Skeletal muscle cell (primary cell): ENCODE measurements around the gene NR1D2.
"Not testable (repeated sequence)": the region's sequence is repeated elsewhere in the genome, so short reads cannot be mapped to it uniquely, and the experiment has no call there.

Experiments
- DNase-seq: peaks from one replicate; pipeline ENCODE4 v3.0.0-alpha.2; 2010; ENCODE audit warnings: low read depth
- H3K4me3 ChIP-seq: 2 replicates; pipeline ENCODE4 v1.5.1; 2011; ENCODE audit warnings: low read depth, mild to moderate bottlenecking, control low read depth, low read length, moderate library complexity

NR1D2 gene

DNA sequence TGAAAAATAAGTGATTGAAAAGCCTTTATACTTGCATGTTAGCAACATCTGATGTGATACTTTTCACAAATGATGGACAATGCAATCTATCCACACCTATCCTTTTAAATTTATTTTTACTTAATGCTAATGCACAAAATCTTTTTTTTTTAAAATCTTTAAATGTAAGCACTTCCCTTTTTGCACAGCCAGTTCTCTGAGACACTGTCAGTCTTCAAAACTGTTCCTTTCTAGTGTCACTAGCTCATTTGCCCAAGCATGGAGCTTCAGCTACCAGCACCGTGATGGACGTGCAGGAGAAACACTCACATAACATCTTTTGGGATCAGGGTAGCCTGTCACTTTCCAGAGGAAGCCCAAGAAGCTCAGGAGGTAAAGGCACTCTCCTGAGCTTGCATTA lies 50.1 kb downstream of the NR1D2 start:
- no peak overlapping the region for H3K4me3 ChIP-seq
- DNase-seq, result no peak

DNA sequence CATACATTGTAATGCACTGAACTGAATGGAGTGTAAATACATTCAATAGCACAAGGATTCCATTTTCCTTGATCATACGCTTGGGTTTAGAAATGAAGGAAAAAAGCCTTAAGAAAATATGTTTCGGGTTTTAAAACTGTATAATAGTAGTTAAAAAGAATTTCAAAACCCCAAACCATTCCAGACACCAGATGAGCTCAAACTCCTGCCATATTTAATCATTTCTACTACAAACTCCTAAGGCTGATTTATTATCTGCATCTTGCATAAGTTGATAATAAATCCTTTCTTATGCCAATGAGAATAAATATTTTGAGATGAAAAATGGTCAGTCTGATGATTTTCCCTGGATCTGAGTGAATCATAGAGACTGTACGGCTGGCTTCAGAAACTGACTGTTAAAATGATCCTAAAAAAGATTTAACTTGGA lies 51.0 kb downstream of the NR1D2 start:
- no peak overlapping the region for H3K4me3 ChIP-seq
- DNase-seq, result no peak

DNA sequence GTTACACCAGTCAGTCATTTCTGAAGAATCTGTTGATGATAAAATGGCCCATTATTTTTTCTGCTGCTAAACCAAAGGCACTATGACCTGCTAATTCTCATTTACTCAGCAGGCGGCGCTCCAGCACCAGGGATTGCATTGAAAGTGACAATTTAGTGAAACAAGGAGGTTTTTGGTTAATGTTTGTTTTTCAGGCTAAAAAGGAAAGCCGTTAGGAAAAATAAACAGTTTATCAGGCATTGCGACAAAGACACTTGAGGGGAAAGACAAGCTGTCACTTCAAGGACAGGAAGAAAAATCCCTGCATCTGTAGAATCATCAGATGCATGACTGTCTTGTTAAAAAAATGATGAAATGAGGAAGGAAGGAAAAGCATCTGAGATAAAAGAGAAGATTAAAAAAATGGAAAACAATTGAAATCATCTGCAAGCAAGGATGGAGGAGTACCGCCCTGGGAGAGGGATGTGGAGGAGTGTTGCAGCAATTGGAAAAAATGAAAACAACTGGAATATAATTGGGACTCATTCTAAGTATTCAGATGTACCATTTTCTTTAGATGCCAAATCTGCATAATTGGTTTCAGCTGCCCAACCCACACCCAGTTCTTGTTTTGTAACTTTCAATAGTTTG lies 54.0 kb downstream of the NR1D2 start:
- H3K4me3 ChIP-seq, result no peak overlapping the region
- no peak for DNase-seq

DNA sequence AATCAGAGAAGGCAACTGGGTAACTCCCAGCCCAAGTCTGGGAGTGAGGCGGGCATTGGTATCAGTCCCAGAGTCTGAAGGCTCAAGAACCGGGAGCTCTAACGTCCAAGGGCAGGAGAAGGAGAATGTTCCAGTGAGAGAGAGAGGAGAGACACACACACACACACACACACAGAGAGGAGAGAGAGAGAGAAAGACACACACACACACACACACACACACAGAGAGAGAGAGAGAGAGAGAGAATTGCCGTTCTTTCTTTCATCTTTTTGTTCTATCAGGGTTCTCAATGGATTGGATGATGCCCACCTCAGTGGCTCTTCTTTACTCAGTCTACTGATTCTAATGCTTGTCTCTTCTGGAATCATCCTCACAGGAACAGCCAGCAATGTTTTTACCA lies 57.0 kb downstream of the NR1D2 start:
- no peak overlapping the region for H3K4me3 ChIP-seq
- no peak for DNase-seq

DNA sequence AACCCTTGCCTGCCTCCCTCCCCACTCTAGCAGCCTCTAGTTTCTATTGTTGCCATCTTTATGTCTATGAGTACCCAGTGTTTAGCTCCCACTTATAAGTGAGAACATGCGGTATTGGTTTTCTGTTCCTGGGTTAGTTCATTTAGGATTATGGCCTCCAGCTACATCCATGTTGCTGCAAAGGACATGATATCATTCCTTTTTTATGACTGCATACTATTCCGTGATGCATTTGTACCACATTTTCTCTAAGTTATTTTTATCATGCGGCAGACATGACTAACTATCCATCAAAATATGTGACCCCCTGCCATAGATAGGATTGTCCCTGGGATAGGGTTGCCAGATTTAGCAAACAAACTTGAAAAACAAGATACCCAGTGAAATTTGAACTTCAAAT lies 58.4 kb downstream of the NR1D2 start:
- no peak for DNase-seq
- no peak overlapping the region for H3K4me3 ChIP-seq

DNA sequence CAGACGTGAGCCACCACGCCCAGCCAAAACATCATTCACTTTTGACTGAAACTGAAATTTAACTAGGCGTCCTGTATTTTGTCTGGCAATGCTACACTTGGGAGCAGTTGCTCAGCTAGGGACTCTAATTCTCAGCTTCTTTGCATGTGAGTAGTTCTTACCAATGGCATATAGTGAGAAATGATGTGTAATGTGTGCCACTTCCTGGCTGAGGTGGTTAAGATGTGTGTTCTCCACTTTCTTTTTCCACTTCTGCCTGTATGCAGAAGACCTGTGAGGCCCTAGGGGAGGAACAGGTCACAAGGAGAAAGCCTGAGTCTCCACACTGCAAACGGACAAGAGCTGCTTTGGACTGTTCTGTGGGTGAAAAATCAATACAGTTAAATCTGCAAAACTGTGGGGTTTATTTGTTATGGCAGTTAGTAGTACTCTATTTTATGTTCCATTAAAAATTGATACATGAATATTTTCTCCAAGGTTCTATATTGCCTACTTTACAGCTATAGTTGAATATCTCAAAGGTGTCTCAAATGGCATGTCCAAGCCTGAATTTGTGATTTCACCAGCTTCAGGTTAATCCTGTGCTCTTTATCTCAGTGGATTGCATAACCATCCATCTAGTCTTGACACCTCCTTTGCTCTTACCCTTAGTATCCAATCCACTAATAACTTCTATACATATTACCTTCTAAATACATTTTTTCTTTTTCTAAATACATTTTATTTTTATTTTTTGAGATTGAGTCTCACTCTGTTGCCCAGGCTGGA lies 59.3 kb downstream of the NR1D2 start:
- DNase-seq, result no peak
- H3K4me3 ChIP-seq, result no peak overlapping the region

DNA sequence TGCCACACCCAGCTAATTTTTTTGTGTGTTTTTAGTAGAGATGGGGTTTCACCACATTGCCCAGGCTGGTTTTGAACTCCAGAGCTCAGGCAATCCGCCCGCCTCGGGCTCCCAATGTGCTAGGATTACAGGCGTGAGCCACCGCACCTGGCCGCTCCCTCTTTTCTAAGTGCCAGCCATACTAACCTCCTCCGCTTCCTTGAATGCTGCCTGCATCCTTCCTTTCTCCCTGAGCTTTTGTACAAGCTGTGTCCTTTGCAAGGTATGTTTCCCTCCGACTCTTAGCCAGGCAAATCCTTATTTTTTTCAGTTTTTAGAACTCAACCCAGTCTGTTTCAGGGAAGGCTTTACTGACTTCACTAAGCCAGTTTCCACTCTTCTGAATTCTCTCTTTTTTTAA lies 60.6 kb downstream of the NR1D2 start:
- DNase-seq, result no peak
- H3K4me3 ChIP-seq, result no peak overlapping the region

DNA sequence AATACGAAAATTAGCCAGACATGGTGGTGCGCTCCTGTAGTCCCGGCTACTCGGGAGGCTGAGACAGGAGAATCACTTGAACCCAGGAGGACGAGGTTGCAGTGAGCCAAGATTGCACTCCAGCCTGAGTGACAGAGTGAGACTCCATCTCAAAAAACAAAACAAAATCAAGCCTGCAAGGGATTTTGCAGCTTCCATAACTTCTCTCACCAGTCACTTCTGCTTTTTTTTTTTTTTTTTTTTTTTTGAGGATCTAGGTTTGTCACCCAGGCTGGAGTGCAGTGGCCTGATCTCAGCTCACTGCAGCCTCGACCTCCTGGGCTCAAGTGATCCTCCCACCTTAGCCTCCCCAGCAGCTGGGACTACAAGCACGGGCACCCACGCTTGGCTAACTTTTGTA lies 65.7 kb downstream of the NR1D2 start:
- not testable (repeated sequence) for DNase-seq, H3K4me3 ChIP-seq

DNA sequence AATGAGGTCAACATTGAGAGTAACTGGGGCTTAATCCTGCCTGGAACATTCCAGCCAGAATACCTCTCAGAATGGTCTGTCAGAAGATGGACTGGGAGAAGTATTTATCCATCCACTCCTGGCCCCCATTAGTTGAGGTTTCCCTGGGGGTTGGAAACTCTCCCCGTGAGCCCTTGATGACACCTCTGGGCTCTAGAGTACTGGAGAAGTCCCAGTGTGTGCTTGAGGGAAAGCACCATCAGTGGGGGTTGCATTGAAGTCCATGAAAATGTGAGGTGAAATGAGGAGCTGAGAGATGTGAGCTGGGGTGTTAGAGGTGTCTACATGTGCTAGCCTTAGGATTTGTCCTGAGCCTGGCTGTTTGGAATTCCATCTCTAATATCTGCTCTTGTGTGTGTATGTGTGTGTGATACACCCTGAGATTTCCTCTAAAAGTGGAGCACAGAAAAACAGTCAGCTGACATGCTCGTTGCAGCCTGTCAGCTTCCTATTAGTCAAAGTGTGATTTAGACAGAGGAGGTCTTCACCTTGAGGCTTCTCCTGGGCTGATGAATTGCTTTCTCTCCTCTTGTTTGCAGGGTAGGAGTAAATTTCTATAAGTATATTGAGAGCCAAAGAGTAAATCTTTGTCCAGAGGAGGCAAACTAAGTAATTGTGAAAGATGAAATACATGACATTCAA lies 67.6 kb downstream of the NR1D2 start:
- H3K4me3 ChIP-seq, result no peak overlapping the region
- DNase-seq, result no peak

DNA sequence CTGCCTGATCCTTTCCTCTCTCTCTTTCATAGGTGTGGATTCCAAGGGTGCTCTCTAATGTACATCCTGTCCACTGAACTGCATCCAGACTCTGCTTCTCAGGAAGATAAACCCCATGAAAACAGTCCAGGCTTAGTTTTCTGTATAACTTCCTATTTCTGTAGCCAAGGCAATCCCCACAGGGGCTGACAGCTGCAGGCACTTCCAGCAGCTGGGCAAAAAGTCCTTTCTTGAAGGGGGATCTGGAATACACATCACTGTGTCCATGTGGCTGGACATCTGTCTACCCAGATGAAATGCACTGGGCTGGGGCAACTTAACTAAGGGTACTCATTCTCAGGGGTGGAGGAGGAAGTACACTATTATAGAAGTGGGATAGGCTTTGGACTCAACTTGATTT lies 72.2 kb downstream of the NR1D2 start:
- no peak for DNase-seq
- no peak overlapping the region for H3K4me3 ChIP-seq

DNA sequence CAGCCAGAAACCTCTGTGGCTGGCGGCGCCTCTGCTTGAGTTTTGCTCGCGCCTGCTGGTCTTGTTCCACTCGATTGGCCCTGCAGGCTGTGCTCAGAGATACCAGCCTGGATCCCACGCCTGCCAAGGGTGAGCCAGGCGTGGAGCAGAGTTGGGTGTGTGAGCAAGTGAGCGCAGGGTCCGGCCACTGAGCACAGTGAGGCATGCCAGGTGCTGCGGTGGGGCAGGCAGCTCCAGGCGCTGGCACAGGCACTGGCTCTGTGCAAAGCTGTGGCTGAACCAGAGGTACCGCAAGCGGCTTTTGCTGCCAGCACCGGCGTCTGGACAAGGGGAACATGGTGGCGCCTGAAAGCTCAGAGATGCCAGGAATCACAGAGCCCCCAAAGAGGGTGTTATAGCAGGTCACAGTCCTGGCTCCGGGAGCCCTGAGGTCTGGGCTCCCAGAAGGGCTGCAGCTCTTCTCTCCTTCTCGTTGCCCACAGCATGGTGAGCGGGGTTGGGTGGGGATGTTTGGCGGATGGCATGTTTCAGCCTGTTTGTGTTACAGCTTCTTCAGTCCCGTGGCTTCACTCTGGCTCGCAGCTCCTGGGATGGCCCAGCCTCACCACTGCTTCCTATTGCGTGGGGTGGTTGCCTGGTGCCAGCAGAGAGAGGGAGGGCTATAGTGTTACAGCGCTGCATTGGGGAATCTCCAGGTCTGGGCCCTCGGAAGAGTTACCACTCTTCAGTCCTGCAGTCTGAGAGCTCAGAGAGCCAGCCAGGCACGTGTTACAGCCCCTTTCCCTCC lies 73.9 kb downstream of the NR1D2 start:
- no peak overlapping the region for H3K4me3 ChIP-seq
- no peak for DNase-seq

DNA sequence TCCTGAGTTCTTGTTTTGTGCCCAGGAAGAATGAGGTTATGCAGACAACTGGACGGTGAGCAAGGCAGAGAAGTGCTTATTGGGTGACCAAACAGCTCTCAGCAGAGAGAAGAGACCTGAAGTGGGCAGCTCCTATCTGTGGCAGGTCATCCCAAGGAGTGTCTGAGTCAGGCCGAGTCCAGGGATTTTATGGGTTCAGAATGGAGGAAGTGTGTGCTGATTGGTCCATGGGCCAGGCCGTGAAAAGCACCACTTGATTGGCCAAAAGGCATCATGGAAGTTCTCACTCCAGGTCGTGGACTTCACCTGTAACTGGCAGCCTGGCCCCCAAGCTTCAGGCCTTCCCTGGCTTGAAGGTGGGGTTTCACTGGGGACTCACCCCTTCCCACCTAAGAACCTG lies 74.5 kb downstream of the NR1D2 start:
- H3K4me3 ChIP-seq, result no peak overlapping the region
- DNase-seq, result no peak

DNA sequence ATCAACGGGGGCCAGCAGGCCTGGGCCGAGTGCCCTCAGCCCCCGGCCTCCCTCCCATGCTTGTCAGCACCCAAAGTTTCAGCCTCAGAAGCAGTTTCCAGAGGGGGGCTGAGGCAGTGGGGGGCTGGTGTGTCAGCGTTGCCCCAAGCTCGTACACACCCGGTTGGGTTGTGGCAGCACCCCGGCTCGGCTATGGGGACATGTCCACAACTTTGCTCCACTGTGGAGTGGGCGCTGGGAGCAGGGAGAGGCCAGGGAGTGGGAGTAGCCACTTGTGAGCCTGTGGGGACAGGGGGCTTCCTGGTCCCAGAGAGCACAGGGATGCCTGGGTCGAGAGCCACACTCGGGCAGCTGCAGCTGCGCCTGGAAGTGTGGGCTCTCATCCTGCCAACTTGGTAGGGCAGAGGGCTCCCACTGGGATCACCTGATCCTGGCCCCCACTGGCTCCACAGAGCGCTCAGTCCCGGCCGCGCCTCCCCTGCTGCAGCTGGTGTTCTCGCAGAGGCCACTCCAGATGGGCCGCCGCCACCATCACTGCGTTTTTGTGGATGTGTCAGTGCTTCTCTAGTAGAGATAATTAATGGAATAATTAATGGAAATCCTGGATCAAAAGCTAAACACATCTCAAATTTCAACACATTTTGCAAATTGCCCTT lies 75.1 kb downstream of the NR1D2 start:
- H3K4me3 ChIP-seq, result no peak overlapping the region
- no peak for DNase-seq

DNA sequence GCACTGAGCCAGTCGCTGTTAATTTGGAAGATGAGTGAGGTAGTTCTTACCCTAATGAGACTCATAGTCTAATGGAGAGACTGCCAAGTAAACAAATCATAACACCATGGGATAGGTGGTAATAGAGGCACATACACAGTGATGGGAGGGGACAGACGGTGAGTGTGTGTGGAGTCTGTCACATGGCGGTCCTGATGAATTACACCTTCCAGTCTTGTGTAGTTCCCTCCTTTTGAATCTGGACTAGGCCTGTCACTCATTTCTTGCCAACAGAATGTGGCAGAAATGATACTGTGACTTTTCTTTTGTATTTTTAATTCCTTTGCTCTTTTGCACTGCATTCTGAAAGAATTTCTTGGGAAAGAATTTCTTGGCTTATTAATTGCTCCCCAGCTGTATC lies 78.1 kb downstream of the NR1D2 start:
- no peak for DNase-seq
- no peak overlapping the region for H3K4me3 ChIP-seq

DNA sequence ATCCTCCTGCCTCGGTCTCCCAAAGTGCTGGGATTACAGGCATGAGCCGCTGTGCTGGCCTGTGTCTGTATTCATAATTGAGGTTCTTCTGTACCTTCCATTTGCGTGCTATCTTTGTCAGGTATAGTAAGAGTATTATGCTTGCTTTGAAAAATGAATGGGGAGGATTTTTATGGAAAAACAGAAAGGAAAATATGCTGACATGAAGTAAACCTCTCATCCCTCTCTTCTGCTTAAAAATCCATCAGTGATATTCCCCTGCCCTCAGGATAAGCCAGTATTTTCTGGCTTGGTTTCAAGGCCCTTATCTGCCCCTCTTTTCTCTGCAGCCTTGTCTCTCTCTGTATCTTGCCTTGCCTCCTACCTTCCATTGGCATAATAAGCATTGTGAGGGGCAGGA lies 80.7 kb downstream of the NR1D2 start:
- no peak overlapping the region for H3K4me3 ChIP-seq
- DNase-seq, result no peak

DNA sequence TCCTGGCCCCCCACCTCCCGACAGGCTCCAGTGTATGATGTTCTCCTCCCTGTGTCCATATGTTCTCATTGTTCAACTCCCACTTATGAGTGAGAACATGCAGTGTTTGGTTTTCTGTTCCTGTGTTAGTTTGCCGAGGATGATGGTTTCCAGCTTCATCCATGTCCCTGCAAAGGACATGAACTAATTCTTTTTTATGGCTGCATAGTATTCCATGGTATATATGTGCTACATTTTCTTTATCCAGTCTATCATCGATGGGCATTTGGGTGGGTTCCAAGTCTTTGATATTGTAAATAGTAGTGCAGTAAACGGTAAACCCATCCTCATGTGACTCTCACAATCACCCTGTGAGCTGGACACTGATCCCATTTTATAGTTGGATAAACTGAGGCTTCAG lies 81.6 kb downstream of the NR1D2 start:
- not testable (repeated sequence) for H3K4me3 ChIP-seq, DNase-seq

DNA sequence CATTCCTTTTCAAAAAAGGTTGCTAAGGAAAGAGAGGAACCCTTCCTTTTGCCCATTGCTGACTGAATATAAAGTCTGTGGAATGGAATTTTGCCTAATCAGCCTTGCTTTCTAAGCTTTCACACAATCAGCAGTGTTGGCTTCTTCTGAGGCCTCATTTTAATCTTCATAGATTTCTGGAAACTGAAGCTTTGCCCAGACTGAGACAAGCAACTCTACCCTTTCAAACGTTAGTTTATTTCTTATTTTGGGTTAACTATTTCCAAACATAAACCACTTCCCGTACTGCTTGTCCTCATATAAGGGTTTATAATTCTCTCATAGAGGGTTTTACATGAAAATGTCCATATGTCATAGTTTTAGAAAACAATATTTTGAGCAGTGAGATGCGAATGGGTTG lies 82.9 kb downstream of the NR1D2 start:
- no peak overlapping the region for H3K4me3 ChIP-seq
- DNase-seq, result no peak
